ENCODE measurements around the gene AKR1B1. TPM values are rescaled to one million over a fixed set of nuclear protein-coding genes. Genes with fewer than 3 reads are reported as not detected.

Gene AKR1B1
- total RNA-seq, 5 donors from 2014 or later (not counting 1 experiment from before 2014, with no cell fraction given), result 64.3 to 92.4 (median 85.3) TPM

GRCh38 chr7:134473861-134474291 lies 15.0 kb upstream of the AKR1B1 start:
- Histone ChIP-seq H3K36me3 (ENCODE audit: control insufficient read depth in 2 of 2, extremely low read depth in 1 of 2, insufficient read depth in 1 of 2, low read length in 1 of 2) (no peaks in the 10 kb centered on the region), H3K4me1 (ENCODE audit: control insufficient read depth in 1 of 2, extremely low read depth in 1 of 2, insufficient read depth in 2 of 2, low read length in 2 of 2) (no peaks in the 10 kb centered on the region), H3K9me3 (no peaks in the 10 kb centered on the region), H3K27me3 (replicated peaks in 1 of 2; ENCODE audit: control insufficient read depth in 2 of 2, extremely low read depth in 1 of 2, insufficient read depth in 2 of 2, low read length in 1 of 2) (no peaks in the 10 kb centered on the region), H3K27ac (ENCODE audit: low read length) (no peak overlapping the region), H3K4me3 (ENCODE audit: control insufficient read depth in 1 of 2, extremely low read depth in 1 of 2, low read length in 1 of 2) (no peak overlapping the region)
- Mint-ChIP-seq H3K4me1 (no peaks in the 10 kb centered on the region), H3K4me3 (no peak overlapping the region), H3K36me3 (no peaks in the 10 kb centered on the region), H3K27ac (no peak overlapping the region), H3K27me3 (no peaks in the 10 kb centered on the region), H3K9me3 (peaks cover 0 to 5% (median 0%) of the 10 kb centered on the region in 3 donors)
- 100% methylated on average over 3 of the region's 6 CpGs for WGBS (ENCODE audit: insufficient coverage)
- ATAC-seq (replicated peaks in 1 of 4), result no peak
- no peak for DNase-seq
- CTCF ChIA-PET, result no interaction called here
- POLR2A ChIA-PET, result no interaction called here

DNA sequence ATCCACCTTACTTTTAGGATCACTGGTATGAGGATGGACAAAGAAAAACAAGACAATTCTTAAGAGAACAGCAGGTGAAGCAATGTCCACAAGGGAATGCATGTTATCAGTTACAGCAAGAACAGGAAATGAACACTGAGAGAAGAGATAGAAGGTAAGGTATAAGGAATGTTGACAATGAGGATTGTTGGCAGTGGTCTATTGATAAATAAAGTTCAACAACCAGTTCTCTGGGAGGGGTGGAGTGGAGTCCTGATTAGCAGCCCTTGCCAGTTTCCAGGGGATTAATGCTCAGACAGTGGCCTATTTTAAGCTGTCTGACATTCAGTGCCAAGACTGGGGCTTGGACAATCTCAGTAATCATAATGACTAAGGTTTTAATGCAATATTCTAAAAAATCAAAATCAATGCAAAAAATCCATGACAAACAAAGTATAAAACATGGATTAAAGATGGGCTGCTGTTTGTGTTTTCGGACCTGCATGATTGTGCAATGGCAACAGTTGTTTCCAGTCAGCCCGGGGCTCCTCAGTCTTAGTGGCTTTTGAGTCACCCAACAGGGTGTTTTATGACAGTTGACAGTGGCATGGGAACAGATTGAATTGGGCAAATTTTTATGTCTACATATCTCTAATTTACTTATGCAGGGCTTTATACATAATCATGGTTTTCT lies 13.8 kb upstream of the AKR1B1 start:
- no peaks in the 10 kb centered on the region for H3K4me1 Mint-ChIP-seq
- H3K27ac Mint-ChIP-seq, result no peak overlapping the region
- no CpG with 5 or more reads among the region's 2 CpGs for WGBS (ENCODE audit: insufficient coverage)
- no peak overlapping the region for H3K4me3 Mint-ChIP-seq
- no peaks in the 10 kb centered on the region for H3K9me3 ChIP-seq
- ATAC-seq (replicated peaks in 1 of 4), result no peak
- no peaks in the 10 kb centered on the region for H3K4me1 ChIP-seq (ENCODE audit: control insufficient read depth in 1 of 2, extremely low read depth in 1 of 2, insufficient read depth in 2 of 2, low read length in 2 of 2)
- no peak overlapping the region for H3K4me3 ChIP-seq (ENCODE audit: control insufficient read depth in 1 of 2, extremely low read depth in 1 of 2, low read length in 1 of 2)
- H3K36me3 ChIP-seq (ENCODE audit: control insufficient read depth in 2 of 2, extremely low read depth in 1 of 2, insufficient read depth in 1 of 2, low read length in 1 of 2), result no peaks in the 10 kb centered on the region
- peaks cover 0 to 5% (median 0%) of the 10 kb centered on the region in 3 donors for H3K9me3 Mint-ChIP-seq
- ChIA-PET CTCF (no interaction called here), POLR2A (no interaction called here)
- no peaks in the 10 kb centered on the region for H3K27me3 Mint-ChIP-seq
- no peak overlapping the region for H3K27ac ChIP-seq (ENCODE audit: low read length)
- H3K36me3 Mint-ChIP-seq, result no peaks in the 10 kb centered on the region
- DNase-seq, result no peak
- H3K27me3 ChIP-seq (replicated peaks in 1 of 2; ENCODE audit: control insufficient read depth in 2 of 2, extremely low read depth in 1 of 2, insufficient read depth in 2 of 2, low read length in 1 of 2), result no peaks in the 10 kb centered on the region

- DNase-seq (no peak), ATAC-seq (replicated peaks in 1 of 4) (no peak)
- Mint-ChIP-seq H3K36me3 (no peaks in the 10 kb centered on the region), H3K27me3 (no peaks in the 10 kb centered on the region), H3K4me3 (no peak overlapping the region), H3K27ac (no peak overlapping the region), H3K4me1 (no peaks in the 10 kb centered on the region), H3K9me3 (peaks cover 0 to 5% (median 0%) of the 10 kb centered on the region in 3 donors)
- no peak overlapping the region for H3K27ac ChIP-seq (ENCODE audit: low read length)
- ChIA-PET POLR2A (no interaction called here), CTCF (interaction anchor here in 1 of 2 donors (1.0 kb wide), 1 partner anchor 37 kb away, joined by 3 read pairs; no protein-coding TSS in a partner anchor)
- H3K27me3 ChIP-seq (replicated peaks in 1 of 2; ENCODE audit: control insufficient read depth in 2 of 2, extremely low read depth in 1 of 2, insufficient read depth in 2 of 2, low read length in 1 of 2), result no peaks in the 10 kb centered on the region
- H3K4me3 ChIP-seq (ENCODE audit: control insufficient read depth in 1 of 2, extremely low read depth in 1 of 2, low read length in 1 of 2), result no peak overlapping the region
- peaks cover 2% of the 10 kb centered on the region for H3K9me3 ChIP-seq
- 90% methylated on average over 2 of the region's 4 CpGs for WGBS (ENCODE audit: insufficient coverage)
- no peaks in the 10 kb centered on the region for H3K36me3 ChIP-seq (ENCODE audit: control insufficient read depth in 2 of 2, extremely low read depth in 1 of 2, insufficient read depth in 1 of 2, low read length in 1 of 2)
- no peaks in the 10 kb centered on the region for H3K4me1 ChIP-seq (ENCODE audit: control insufficient read depth in 1 of 2, extremely low read depth in 1 of 2, insufficient read depth in 2 of 2, low read length in 2 of 2)
These were observed 12.0 kb upstream of the AKR1B1 start for GRCh38 chr7:134470864-134471263.

GRCh38 chr7:134469622-134470021 lies 10.7 kb upstream of the AKR1B1 start:
- H3K27me3 ChIP-seq (replicated peaks in 1 of 2; ENCODE audit: control insufficient read depth in 2 of 2, extremely low read depth in 1 of 2, insufficient read depth in 2 of 2, low read length in 1 of 2), result no peaks in the 10 kb centered on the region
- Mint-ChIP-seq H3K27me3 (no peaks in the 10 kb centered on the region), H3K4me3 (no peak overlapping the region), H3K4me1 (no peaks in the 10 kb centered on the region), H3K9me3 (peaks cover 5 to 10% (median 9%) of the 10 kb centered on the region in 3 donors), H3K27ac (no peak overlapping the region), H3K36me3 (peaks cover under 1% of the 10 kb centered on the region)
- POLR2A ChIA-PET, result no interaction called here
- peaks cover 2% of the 10 kb centered on the region for H3K9me3 ChIP-seq
- ATAC-seq (replicated peaks in 1 of 4) (no peak), DNase-seq (no peak)
- no peak overlapping the region for H3K4me3 ChIP-seq (ENCODE audit: control insufficient read depth in 1 of 2, extremely low read depth in 1 of 2, low read length in 1 of 2)
- CTCF ChIA-PET, result no interaction called here
- H3K4me1 ChIP-seq (ENCODE audit: control insufficient read depth in 1 of 2, extremely low read depth in 1 of 2, insufficient read depth in 2 of 2, low read length in 2 of 2), result no peaks in the 10 kb centered on the region
- H3K36me3 ChIP-seq (ENCODE audit: control insufficient read depth in 2 of 2, extremely low read depth in 1 of 2, insufficient read depth in 1 of 2, low read length in 1 of 2), result no peaks in the 10 kb centered on the region
- H3K27ac ChIP-seq (ENCODE audit: low read length), result no peak overlapping the region
- WGBS (ENCODE audit: insufficient coverage), result 82% methylated on average over 2 of the region's 9 CpGs

- Histone ChIP-seq H3K36me3 (ENCODE audit: control insufficient read depth in 2 of 2, extremely low read depth in 1 of 2, insufficient read depth in 1 of 2, low read length in 1 of 2) (no peaks in the 10 kb centered on the region), H3K4me1 (ENCODE audit: control insufficient read depth in 1 of 2, extremely low read depth in 1 of 2, insufficient read depth in 2 of 2, low read length in 2 of 2) (no peaks in the 10 kb centered on the region), H3K4me3 (ENCODE audit: control insufficient read depth in 1 of 2, extremely low read depth in 1 of 2, low read length in 1 of 2) (no peak overlapping the region), H3K27me3 (replicated peaks in 1 of 2; ENCODE audit: control insufficient read depth in 2 of 2, extremely low read depth in 1 of 2, insufficient read depth in 2 of 2, low read length in 1 of 2) (peaks cover 0 to 5% of the 10 kb centered on the region in 2 experiments), H3K9me3 (peaks cover 2% of the 10 kb centered on the region), H3K27ac (ENCODE audit: low read length) (no peak overlapping the region)
- H3K27me3 Mint-ChIP-seq, result no peaks in the 10 kb centered on the region
- DNase-seq (no peak), ATAC-seq (replicated peaks in 1 of 4) (no peak)
- H3K4me3 Mint-ChIP-seq, result no peak overlapping the region
- H3K27ac Mint-ChIP-seq, result no peak overlapping the region
- no peaks in the 10 kb centered on the region for H3K4me1 Mint-ChIP-seq
- WGBS (ENCODE audit: insufficient coverage), result 98% methylated on average over 5 of the region's 6 CpGs
- CTCF ChIA-PET, result no interaction called here
- peaks cover 7% of the 10 kb centered on the region for H3K36me3 Mint-ChIP-seq
- peaks cover 9 to 17% (median 15%) of the 10 kb centered on the region in 3 donors for H3K9me3 Mint-ChIP-seq
- POLR2A ChIA-PET, result no interaction called here
These were observed 9.6 kb upstream of the AKR1B1 start for GRCh38 chr7:134468475-134468874.

DNA sequence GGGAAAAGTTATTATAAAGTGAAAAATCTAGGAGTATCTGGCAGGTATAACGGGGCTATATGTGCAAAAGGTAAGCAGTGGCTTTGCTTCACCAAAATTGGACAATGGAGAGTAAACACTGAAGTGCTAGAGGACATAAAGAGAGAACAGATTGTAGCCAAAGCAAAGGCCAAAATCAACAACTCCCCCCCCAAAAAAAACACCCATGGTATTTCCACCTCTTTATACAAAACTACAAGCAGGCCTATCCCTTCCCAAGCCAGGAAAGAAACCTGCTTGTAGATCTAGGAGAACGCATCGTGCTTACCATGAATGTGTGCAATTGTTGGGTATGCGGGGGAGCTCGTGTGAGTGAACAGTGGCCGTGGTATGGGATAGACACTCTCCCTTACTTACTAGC lies 9.2 kb upstream of the AKR1B1 start:
- ATAC-seq (replicated peaks in 1 of 4) (no peak), DNase-seq (no peak)
- Histone ChIP-seq H3K4me3 (ENCODE audit: control insufficient read depth in 1 of 2, extremely low read depth in 1 of 2, low read length in 1 of 2) (no peak overlapping the region), H3K36me3 (ENCODE audit: control insufficient read depth in 2 of 2, extremely low read depth in 1 of 2, insufficient read depth in 1 of 2, low read length in 1 of 2) (no peaks in the 10 kb centered on the region), H3K27me3 (replicated peaks in 1 of 2; ENCODE audit: control insufficient read depth in 2 of 2, extremely low read depth in 1 of 2, insufficient read depth in 2 of 2, low read length in 1 of 2) (peaks cover 0 to 5% of the 10 kb centered on the region in 2 experiments), H3K27ac (ENCODE audit: low read length) (no peak overlapping the region), H3K9me3 (peaks cover 2% of the 10 kb centered on the region), H3K4me1 (ENCODE audit: control insufficient read depth in 1 of 2, extremely low read depth in 1 of 2, insufficient read depth in 2 of 2, low read length in 2 of 2) (no peaks in the 10 kb centered on the region)
- H3K36me3 Mint-ChIP-seq, result peaks cover 7% of the 10 kb centered on the region
- H3K9me3 Mint-ChIP-seq, result peaks cover 9 to 17% (median 15%) of the 10 kb centered on the region in 3 donors
- ChIA-PET POLR2A (no interaction called here), CTCF (no interaction called here)
- no peaks in the 10 kb centered on the region for H3K27me3 Mint-ChIP-seq
- no peak overlapping the region for H3K4me3 Mint-ChIP-seq
- no peaks in the 10 kb centered on the region for H3K4me1 Mint-ChIP-seq
- H3K27ac Mint-ChIP-seq, result no peak overlapping the region
- WGBS (ENCODE audit: insufficient coverage), result 57% methylated on average over 1 of the region's 6 CpGs
